HUES6 (cell line): ENCODE measurements around the gene MTO1.
"Not testable (repeated sequence)": the region's sequence is repeated elsewhere in the genome, so short reads cannot be mapped to it uniquely, and the experiment has no call there.

Experiments used
- H3K27ac ChIP-seq: 2 replicates; pipeline ENCODE4 v1.7.0; 2013; ENCODE audit warnings: low read depth, mild to moderate bottlenecking, low read length, inconsistent platforms
- H3K27me3 ChIP-seq: 2 replicates; pipeline ENCODE4 v1.6.1; 2013; ENCODE audit warnings: low read length; ENCODE audit not compliant: control insufficient read depth, insufficient read depth
- H3K36me3 ChIP-seq: 2 replicates; pipeline ENCODE4 v1.6.1; 2013; ENCODE audit warnings: low read length; ENCODE audit not compliant: control insufficient read depth, insufficient read depth
- H3K4me1 ChIP-seq: 2 replicates; pipeline ENCODE4 v1.6.1; 2013; ENCODE audit warnings: low read length; ENCODE audit not compliant: control insufficient read depth, insufficient read depth
- H3K4me3 ChIP-seq: 2 replicates; pipeline ENCODE4 v1.5.1; 2013; ENCODE audit warnings: low read depth, low read length
- H3K9ac ChIP-seq: one replicate; pipeline ENCODE4 v1.6.1; 2013; ENCODE audit warnings: mild to moderate bottlenecking, low read length
- H3K9me3 ChIP-seq: 2 replicates; pipeline ENCODE4 v1.6.1; 2013; ENCODE audit warnings: low read depth, low read length; ENCODE audit not compliant: control insufficient read depth, insufficient read depth

Gene MTO1

DNA sequence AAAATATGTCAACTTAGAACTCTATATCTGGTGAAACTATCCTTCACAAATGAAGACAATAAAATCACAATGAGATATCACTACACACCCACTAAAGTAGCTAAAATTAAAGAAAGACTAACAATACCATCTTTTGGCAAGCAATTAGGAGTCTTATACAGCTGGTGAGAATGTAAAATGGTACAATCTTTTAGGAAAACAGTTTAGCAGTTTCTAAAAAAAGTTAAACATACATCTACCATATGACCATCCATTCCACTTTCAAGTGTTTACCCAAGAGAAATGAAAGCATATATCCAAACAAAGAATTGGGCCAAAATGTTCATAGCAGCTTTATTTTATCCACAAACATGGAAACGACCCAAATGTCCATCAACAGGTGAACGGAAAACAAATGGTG, 73.1 kb downstream of the MTO1 start:
- H3K27me3 ChIP-seq: no peaks in the 10 kb centered on the region
- no peak overlapping the region for H3K9ac ChIP-seq
- H3K9me3 ChIP-seq: no peaks in the 10 kb centered on the region
- no peaks in the 10 kb centered on the region for H3K4me1 ChIP-seq
- no peak overlapping the region for H3K27ac ChIP-seq
- no peak overlapping the region for H3K4me3 ChIP-seq
- H3K36me3 ChIP-seq: no peaks in the 10 kb centered on the region

- Histone ChIP-seq H3K36me3 (no peaks in the 10 kb centered on the region), H3K27ac (no peak overlapping the region), H3K4me3 (no peak overlapping the region), H3K9me3 (no peaks in the 10 kb centered on the region), H3K4me1 (no peaks in the 10 kb centered on the region), H3K9ac (no peak overlapping the region), H3K27me3 (no peaks in the 10 kb centered on the region)
Measured at GRCh38 chr6:73537677-73538076, 76.1 kb downstream of the MTO1 start.

DNA sequence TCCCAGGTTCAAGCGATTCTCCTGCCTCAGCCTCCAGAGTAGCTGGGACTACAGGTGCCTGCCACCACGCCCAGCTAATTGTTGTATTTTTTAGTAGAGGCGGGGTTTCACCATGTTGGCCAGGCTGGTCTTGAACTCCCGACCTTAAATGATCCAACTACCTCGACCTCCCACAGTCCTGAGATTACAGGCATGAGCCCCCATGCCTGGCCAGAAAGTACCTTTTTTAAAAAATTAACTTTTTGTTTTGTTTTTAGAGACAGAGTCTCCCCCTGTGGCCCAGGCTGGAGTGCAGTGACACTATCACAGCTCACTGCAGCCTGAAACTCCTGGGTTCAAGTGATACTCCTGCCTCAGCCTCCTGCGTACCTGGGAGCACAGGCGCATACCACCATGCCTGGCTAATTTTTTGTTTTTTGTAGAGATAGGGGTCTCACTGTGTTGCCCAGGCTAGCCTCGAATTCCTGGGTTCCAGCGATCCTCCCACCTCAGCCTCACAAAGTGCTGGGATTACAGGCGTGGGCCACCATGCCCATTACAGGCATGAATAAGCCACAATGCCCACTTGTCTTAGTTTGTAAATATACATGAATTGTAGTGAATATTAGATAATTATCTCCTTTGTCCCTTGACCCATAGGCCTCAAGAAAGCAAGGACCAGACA, 76.7 kb downstream of the MTO1 start:
- H3K27ac ChIP-seq: no peak overlapping the region
- no peak overlapping the region for H3K9ac ChIP-seq
- no peak overlapping the region for H3K4me3 ChIP-seq
- H3K9me3 ChIP-seq: no peaks in the 10 kb centered on the region
- no peaks in the 10 kb centered on the region for H3K36me3 ChIP-seq
- no peaks in the 10 kb centered on the region for H3K27me3 ChIP-seq
- H3K4me1 ChIP-seq: no peaks in the 10 kb centered on the region

DNA sequence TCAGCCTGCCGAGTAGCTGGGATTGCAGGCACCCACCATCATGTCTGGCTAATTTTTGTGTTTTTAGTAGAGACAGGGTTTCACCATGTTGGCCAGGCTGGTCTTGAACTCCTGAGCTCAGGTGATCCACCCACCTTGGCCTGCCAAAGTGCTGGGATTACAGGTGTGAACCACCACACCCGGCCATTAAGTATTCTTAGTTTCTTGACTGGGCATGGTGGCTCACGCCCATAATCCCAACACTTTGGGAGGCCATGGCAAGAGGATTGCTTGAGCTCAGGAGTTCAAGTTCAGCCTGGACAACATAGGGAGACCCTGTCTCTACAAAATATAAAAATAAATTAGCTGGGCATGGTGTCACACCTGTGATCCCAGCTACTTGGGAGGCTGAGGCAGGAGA, 80.9 kb downstream of the MTO1 start:
- H3K27ac ChIP-seq: not testable (repeated sequence)

GRCh38 chr6:73542891-73543290, 81.4 kb downstream of the MTO1 start:
- Histone ChIP-seq H3K4me3 (no peak overlapping the region), H3K36me3 (no peaks in the 10 kb centered on the region), H3K27me3 (no peaks in the 10 kb centered on the region), H3K9ac (no peak overlapping the region), H3K9me3 (no peaks in the 10 kb centered on the region), H3K27ac (no peak overlapping the region), H3K4me1 (no peaks in the 10 kb centered on the region)

More for the DNA sequence above, 80.9 kb downstream of the MTO1 start:
- not testable (repeated sequence) for H3K9ac ChIP-seq, H3K4me1 ChIP-seq, H3K27me3 ChIP-seq, H3K4me3 ChIP-seq, H3K9me3 ChIP-seq, H3K36me3 ChIP-seq

DNA sequence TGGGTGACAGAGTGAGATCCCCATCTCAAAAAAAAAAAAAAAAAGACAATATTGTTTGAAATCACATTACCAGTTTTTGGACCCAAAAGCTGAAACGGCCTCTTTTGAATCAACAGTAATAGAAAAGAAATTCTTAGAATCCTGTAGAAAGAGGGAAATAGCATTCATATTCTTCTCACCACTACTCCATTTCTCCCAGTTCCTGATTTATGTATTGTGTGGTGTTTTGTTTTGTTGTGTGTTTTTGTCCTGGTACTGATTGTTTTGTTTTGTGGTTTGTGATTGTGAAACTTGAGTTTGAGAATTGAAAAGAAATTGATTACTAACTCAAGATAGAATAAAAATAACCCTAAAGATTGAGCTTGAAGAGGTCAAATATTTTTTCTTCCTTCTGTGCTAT, 85.5 kb downstream of the MTO1 start:
- H3K36me3 ChIP-seq: no peaks in the 10 kb centered on the region
- no peak overlapping the region for H3K27ac ChIP-seq
- H3K9ac ChIP-seq: no peak overlapping the region
- H3K9me3 ChIP-seq: no peaks in the 10 kb centered on the region
- no peaks in the 10 kb centered on the region; the same call in 1 of the 2 replicates for H3K4me1 ChIP-seq
- no peaks in the 10 kb centered on the region for H3K27me3 ChIP-seq
- no peak overlapping the region for H3K4me3 ChIP-seq

DNA sequence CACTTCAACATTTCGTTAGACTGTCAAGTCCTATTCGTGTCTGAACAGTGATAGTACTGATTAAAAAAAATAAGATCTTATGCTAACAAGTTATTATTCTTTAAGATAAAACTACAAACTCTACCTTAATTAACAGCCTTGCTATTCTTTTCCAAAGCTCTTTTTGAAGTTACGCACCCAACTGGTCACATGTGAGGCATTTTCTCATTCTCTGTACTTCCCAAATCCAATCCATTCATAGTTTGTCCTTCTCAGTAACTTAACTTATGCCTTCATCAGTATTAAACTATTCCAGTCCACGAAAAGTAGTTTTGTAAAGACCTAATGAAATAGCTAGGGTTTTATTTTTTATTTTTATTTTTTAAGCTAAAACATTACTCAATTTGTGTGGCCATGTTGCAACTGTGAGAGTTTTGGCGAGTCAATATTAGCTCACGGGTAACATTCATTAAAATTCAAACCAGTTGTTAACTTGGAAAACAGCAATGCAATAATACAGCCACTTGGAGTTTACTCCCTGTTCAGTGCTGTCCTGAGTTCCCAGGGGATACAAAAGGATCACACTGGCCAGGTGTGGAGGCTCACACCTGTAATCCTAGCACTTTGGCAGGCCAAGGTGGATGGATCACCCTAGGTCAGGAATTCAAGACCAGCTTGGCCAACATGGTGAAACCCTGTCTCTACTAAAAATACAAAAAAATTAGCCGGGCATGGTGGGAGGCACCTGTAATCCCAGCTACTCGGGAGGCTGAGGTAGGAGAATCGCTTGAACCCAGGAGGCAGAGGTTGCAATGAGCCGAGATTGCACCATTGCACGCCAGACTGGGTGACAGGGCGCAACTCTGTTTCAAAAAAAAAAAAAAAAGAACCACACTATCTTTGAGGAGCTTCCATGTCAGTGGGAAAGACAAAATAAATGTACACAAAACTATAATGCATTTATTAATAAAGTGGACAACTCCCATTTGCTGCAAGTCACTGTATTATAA, 87.2 kb downstream of the MTO1 start:
- Histone ChIP-seq H3K4me1 (no peaks in the 10 kb centered on the region; the same call in 1 of the 2 replicates), H3K9ac (no peak overlapping the region), H3K36me3 (no peaks in the 10 kb centered on the region), H3K9me3 (no peaks in the 10 kb centered on the region), H3K4me3 (no peak overlapping the region), H3K27ac (no peak overlapping the region), H3K27me3 (no peaks in the 10 kb centered on the region)

GRCh38 chr6:73551115-73551514, 89.6 kb downstream of the MTO1 start:
- H3K36me3 ChIP-seq, H3K9me3 ChIP-seq, H3K4me1 ChIP-seq, H3K9ac ChIP-seq, H3K27me3 ChIP-seq, H3K4me3 ChIP-seq, H3K27ac ChIP-seq: not testable (repeated sequence)

GRCh38 chr6:73555380-73555949, 93.9 kb downstream of the MTO1 start:
- not testable (repeated sequence) for H3K9me3 ChIP-seq, H3K4me3 ChIP-seq, H3K27me3 ChIP-seq, H3K36me3 ChIP-seq, H3K27ac ChIP-seq, H3K9ac ChIP-seq
- H3K4me1 ChIP-seq: peaks cover 17% of the 10 kb centered on the region

GRCh38 chr6:73556836-73557235, 95.3 kb downstream of the MTO1 start:
- Histone ChIP-seq H3K9me3 (no peaks in the 10 kb centered on the region), H3K36me3 (no peaks in the 10 kb centered on the region), H3K4me1 (peaks cover 21% of the 10 kb centered on the region), H3K27ac (no peak overlapping the region), H3K4me3 (no peak overlapping the region), H3K9ac (no peak overlapping the region), H3K27me3 (no peaks in the 10 kb centered on the region)
